HG02840 (cell line): Measurements from ENCODE around the gene COMMD4.
"Not testable (repeated sequence)": the region's sequence is repeated elsewhere in the genome, so short reads cannot be mapped to it uniquely, and the experiment has no call there.

Experiments used
- ATAC-seq: cut with Tn5 transposase; IDR thresholded peaks from one replicate; pipeline ENCODE4 v1.9.1; 2021; ENCODE audit warnings: mild to moderate bottlenecking, moderate library complexity, moderate number of reproducible peaks; ENCODE audit not compliant: unreplicated experiment, low FRiP score

Gene COMMD4

DNA sequence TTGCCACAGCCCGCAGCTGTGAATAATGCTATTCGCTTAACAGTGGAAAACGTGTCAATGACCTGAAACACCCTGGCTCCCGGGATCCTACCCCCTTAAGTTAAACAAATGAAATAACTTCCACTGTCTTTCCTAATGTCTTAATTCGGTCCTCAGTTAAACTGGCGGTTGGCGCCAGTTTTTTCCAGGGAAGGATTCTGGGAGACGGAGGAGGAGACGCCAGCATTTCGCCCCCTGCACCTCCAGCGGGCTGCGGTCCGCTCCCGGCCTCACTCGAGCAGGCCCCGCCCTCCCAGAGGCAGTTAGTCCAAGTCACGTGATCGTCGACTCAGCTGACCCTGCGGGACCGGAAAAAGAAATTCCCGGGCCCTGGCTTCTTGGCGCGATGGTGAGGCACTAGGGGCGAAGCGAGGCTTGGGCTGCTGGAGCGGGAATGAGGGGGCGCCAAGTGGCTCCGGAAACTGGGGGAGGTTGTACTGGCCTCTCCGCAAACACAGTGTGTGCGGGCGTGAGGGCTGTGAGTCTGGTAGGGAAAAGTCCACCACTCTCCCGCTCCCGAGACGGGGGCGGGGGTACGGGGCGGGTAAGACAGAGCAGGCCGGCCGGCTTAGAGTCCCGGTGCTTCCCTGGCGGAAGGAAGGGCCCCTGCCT is at the start of gene COMMD4:
COMMD4 (plus strand) TSS at position 359 of the 651 bp plus-strand sequence; CDS start at position 386, 27 bp downstream.
- no peak for ATAC-seq

DNA sequence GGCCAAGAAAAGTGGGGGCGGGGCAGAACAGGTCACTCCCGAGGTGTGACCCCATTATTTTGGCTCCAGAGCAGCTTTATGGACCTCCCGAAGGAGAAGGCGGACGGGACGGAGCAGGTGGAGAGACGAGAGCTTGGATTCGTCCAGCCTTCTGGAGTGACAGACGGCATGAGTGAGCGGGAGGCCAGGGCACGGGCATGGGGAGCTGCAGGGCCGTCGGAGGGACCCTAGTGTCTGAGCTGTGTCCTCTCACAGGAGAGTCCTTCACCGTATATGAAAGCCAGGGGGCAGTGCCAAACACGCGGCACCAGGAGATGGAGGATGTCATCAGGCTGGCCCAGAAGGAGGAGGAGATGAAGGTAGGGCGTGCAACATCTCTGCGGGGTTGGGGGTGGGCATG is 42.2 kb upstream of the COMMD4 start:
- not testable (repeated sequence) for ATAC-seq

GRCh38 chr15:75298541-75299310 is 37.1 kb upstream of the COMMD4 start:
- ATAC-seq: not testable (repeated sequence)

DNA sequence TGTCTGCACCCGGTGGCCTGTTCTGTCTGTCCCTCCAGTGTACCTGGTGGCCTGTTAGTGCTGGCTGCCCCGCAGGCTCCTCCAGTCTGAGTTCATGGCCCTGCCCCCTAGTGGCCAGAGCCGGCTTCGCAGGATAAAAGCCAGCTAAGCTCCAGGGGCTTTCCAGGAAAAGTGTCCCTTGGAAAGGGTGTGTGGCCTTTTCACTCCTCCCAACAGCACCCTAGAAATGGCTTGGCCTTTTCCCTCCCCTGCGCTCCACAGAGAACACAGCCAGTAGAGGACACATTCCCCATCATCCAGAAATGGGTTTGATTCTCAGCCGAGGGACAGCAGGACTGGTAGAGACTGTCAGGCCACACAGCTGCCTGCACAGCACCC is 36.6 kb upstream of the COMMD4 start:
- not testable (repeated sequence) for ATAC-seq

DNA sequence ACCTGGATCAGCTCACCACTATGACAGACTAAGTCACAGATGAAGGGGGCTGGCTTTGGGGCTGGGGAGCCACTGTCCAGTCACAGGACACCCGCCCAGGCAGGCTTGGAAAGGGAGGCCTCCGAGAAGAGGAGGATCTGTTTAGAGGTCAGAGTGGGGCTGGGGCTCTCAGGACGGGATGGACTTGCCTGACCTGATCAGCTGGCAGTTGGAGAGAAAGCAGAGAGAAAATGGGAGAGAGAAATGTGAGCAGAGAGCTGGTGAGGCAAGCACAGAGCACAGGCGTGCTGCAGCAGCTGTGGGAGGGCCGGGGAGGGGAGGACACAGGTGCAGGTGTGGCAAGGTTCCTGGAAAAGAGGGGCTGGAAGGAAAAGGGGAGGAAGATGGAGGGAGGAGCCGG is 35.8 kb upstream of the COMMD4 start:
- ATAC-seq: not testable (repeated sequence)

DNA sequence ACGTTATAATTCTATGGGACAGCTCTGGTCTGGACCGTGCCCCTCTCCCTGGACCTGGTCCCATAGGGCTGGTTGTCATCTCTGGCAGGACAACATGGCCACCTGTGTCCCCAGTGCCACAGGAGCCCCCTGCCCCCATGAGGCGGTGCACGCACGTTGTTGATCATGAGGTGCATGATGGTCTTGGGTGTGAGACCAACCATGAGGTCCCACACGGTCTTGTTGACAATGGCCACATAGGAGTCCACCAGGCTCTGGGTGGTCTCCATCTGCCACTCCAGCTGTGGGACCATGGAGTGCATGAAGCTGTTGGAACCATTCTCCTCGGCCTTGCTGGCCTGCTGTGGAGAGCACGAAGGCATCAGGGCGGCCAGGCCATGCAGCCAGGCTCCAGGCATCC is 33.5 kb upstream of the COMMD4 start:
- no peak for ATAC-seq

DNA sequence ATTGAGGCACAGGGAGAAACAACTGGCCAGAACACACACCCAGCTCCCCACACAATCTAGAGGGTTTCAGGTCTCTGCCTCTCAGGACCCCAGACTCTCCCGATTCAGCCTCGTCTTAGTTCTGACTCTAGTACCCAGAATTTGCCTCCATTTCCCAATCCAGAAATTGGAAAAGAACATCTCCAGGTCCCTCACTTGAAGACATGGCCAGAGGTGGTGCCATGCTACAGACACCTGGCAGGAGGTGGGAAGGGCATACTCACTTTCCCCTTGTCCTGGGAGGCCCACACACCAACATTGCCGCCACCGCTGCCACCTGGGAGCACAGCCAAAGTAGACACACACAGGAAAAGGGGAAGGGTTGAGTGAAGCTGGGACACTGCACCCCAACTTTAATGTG is 33.1 kb upstream of the COMMD4 start:
- not testable (repeated sequence) for ATAC-seq

- no peak for ATAC-seq
These were observed 29.7 kb upstream of the COMMD4 start for GRCh38 chr15:75306188-75306587.

GRCh38 chr15:75307778-75308390 is 28.0 kb upstream of the COMMD4 start:
- ATAC-seq: no peak

- no peak for ATAC-seq
These were observed 26.2 kb upstream of the COMMD4 start for GRCh38 chr15:75309711-75310110.

GRCh38 chr15:75312548-75312947 is 23.3 kb upstream of the COMMD4 start:
- not testable (repeated sequence) for ATAC-seq

DNA sequence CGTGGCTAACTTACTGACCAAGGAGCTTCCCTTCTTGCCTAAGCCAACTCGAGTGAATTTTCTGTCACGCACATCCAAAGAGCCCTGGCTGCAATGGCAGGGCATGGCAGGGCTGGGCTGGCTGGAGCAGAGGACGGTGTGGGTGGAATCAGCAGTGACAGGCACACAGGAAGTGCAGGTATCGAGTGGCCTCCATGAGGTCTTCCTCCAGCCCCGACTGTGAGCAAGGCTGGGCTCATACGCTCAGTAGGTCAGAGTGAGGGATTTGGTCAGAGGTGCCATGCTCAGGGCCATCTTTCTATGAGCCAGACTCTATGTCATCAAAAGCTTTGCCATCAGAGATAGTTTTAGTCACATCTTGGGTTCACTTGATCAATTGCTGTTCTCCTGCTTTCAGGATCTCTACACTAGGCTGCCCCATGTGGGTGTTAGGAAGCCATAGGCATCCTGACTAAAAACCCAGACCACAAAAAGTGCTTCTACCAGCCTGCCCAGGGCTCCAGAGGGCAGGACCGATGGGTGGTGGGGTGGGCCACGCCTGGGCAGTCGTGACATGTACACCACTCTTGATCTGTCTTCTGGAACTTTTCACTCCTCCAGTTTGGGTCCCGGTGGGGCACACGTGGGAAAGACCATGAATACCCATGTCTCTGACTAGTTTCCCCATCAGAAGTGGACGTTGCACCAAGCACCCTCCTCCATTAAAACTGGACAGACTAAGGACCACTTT is 22.6 kb upstream of the COMMD4 start:
- ATAC-seq: no peak

DNA sequence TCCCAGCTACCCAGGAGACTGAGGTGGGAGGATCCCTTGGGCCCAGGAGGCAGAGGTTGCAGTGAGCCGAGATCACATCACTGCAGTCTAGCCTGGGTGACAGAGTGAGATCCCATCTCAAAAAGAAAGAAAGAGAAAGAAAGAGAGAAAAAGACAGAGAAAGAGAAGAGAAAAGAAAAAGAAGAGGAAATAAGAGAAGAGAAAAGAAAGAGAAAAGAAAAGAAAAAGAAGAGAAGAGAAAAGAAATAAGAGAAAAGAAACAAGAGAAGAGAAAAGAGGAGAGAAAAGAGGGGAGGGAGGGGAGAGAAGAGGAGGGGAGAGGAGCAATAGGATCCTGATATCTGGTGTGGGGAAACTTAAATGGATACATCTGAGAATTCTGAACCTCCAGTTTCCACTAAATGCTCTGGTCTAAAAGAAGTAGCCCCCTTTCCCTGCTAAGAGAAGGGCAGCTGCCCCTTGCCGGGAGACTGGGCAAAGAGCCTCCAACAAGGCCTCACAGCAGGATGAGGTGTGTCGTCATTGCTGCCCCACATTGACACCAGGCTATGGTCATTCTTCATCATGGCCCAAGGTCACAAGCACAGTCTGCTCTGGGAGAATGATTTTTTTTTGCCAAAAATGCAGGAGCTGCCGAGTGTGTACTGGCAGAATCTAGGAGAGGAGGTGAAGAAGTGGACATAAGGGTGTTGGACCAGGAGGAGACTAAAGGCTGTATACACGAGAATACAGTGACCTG is 21.1 kb upstream of the COMMD4 start:
- no peak for ATAC-seq

- ATAC-seq: not testable (repeated sequence)
These were observed 16.5 kb upstream of the COMMD4 start for GRCh38 chr15:75319231-75319897.

DNA sequence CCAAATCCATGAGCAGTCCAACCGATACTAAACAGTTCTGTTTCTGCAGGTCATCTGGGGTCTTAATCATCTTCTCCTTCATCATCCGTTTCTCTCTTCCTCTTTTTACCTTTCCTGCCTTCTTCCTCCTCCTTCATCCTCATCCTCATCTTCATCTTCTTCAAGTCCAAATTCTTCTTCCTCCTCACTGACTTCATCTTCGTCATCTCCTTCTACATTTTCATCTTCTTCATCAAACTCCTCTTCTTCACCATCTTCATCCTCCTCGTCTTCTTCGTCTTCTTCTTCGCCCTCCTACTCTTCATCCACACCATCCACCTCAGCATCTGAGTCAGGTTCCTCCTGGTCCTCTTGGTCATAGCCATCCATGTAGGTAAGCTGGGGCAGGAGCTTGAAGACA is 14.2 kb upstream of the COMMD4 start:
- ATAC-seq: no peak

DNA sequence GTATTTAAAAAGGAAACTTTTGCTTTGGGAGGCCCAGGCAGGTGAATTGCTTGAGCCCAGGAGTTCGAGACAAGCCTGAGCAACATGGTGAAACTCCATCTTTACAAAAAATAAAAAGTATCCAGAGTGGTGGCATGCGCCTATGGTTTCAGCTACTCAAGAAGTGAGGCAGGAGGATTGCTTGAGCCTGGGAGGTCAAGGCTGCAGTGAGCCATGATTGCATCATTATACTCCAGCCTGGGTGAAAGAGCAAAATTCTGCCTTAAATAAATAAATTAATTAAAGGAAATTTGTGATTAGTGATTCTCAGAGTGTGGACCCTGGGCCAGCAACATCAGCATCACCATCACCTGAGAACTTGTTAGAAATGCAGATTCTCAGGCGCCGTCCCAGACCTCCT is 9.9 kb upstream of the COMMD4 start:
- no peak for ATAC-seq

DNA sequence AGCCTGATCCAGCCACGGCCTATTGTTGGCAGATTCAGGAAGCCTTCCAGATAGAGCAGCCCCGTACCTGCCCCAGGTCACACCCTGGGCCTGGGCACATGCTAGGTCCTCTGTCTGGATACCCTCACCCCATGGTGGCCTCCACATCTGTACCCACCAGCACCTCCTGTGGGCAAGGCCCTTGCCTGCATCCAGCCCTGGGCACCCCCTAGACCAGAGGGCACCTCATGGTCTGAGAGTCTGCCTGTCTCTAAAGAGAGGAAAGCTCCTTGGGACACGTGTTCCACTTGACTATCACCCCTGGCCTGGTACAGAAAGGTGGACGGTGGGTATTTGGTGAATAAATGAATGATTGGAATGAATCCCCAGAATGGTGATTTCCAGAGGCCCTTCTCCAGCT is 8.9 kb upstream of the COMMD4 start:
- ATAC-seq: no peak

- no peak for ATAC-seq
These were observed 8.4 kb upstream of the COMMD4 start for GRCh38 chr15:75327491-75327890.

- ATAC-seq: no peak
These were observed 7.2 kb upstream of the COMMD4 start for GRCh38 chr15:75328493-75329314.
